Retinal pigment epithelial cell (primary cell): ENCODE data around the gene APLP2.
"Not testable (repeated sequence)": the region's sequence is repeated elsewhere in the genome, so short reads cannot be mapped to it uniquely, and the experiment has no call there.

Experiments used
- DNase-seq: peaks from one replicate; pipeline ENCODE4 v3.0.0-alpha.2; 2010; ENCODE audit warnings: low read depth
- H3K4me3 ChIP-seq: 2 replicates; pipeline ENCODE4 v1.5.1; 2011; ENCODE audit warnings: mild to moderate bottlenecking, low read length, control low read depth, moderate library complexity
- TF ChIP-seq, protein P1 (sequence below): conservative IDR thresholded peaks from 2 replicates; pipeline ENCODE4 v1.5.1; 2011; ENCODE audit warnings: low read depth, low read length, control low read depth, inconsistent platforms

Gene APLP2

GRCh38 chr11:130069659-130070108 is at the start of gene APLP2:
TSS of gene APLP2 (plus strand) at chr11:130069894. CDS start at chr11:130069978, 84 bp downstream.
- TF ChIP-seq, protein P1, sequence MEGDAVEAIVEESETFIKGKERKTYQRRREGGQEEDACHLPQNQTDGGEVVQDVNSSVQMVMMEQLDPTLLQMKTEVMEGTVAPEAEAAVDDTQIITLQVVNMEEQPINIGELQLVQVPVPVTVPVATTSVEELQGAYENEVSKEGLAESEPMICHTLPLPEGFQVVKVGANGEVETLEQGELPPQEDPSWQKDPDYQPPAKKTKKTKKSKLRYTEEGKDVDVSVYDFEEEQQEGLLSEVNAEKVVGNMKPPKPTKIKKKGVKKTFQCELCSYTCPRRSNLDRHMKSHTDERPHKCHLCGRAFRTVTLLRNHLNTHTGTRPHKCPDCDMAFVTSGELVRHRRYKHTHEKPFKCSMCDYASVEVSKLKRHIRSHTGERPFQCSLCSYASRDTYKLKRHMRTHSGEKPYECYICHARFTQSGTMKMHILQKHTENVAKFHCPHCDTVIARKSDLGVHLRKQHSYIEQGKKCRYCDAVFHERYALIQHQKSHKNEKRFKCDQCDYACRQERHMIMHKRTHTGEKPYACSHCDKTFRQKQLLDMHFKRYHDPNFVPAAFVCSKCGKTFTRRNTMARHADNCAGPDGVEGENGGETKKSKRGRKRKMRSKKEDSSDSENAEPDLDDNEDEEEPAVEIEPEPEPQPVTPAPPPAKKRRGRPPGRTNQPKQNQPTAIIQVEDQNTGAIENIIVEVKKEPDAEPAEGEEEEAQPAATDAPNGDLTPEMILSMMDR, result peak; percentile 0
- DNase-seq, result peak; percentile 91
- peak within 1 kb of the TSS; percentile 85 for H3K4me3 ChIP-seq

DNA sequence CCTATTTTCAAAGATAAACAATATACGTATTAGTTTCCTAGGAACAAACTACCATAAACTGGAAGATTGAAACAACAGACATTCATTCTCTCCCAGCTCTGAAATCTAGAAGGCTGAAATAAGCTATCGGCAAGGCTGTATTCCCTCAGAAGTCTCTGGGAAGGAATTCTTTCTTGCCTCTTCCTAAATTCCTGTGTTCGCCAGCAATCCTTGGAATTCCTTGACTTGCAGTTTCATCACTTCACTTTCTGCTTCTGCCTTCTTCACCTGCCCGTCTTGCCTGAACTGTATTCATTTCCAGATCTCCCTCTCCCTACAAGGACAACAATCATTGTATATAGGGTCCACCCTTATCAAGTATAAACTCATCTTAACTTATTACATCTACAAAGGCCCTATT is 49.4 kb upstream of the APLP2 start:
- DNase-seq, result no peak
- TF ChIP-seq, protein P1, result no peak
- no peak overlapping the region for H3K4me3 ChIP-seq

DNA sequence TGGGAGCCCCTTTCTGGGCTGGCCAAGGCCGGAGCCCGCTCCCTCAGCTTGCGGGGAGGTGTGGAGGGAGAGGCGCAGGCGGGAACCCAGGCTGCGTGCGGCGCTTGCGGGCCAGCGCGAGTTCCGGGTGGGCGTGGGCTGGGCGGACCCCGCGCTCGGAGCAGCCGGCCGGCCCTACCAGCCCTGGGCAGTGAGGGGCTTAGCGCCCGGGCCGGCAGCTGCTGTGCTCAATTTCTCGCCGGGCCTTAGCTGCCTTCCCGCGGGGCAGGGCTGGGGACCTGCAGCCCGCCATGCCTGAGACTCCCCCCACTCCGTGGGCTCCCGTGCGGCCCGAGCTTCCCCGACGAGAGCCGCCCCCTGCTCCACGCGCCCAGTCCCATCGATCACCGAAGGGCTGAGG is 48.1 kb upstream of the APLP2 start:
- not testable (repeated sequence) for DNase-seq, H3K4me3 ChIP-seq

- no peak for DNase-seq
- TF ChIP-seq, protein P1, result no peak
- H3K4me3 ChIP-seq, result no peak overlapping the region
Measured at GRCh38 chr11:130022799-130023198, 46.9 kb upstream of the APLP2 start.

GRCh38 chr11:130023204-130023603 is 46.5 kb upstream of the APLP2 start:
- TF ChIP-seq, protein P1, result no peak
- DNase-seq, result no peak
- no peak overlapping the region for H3K4me3 ChIP-seq

GRCh38 chr11:130024361-130024760 is 45.3 kb upstream of the APLP2 start:
- TF ChIP-seq, protein P1, result no peak
- DNase-seq, result no peak
- H3K4me3 ChIP-seq, result no peak overlapping the region

GRCh38 chr11:130025371-130025770 is 44.3 kb upstream of the APLP2 start:
- no peak for DNase-seq
- no peak overlapping the region for H3K4me3 ChIP-seq
- TF ChIP-seq, protein P1, result no peak

GRCh38 chr11:130029137-130029536 is 40.6 kb upstream of the APLP2 start:
- TF ChIP-seq, protein P1, result no peak
- no peak for DNase-seq
- no peak overlapping the region for H3K4me3 ChIP-seq
